ENCODE measurements around the gene CRYBG2.

Gene CRYBG2

GRCh38 chr1:26291939-26292338, 62.0 kb downstream of the CRYBG2 start:
- no peak for DNase-seq (ENCODE audit: low spot score)

- no peak for DNase-seq (ENCODE audit: low spot score)
These were observed 62.5 kb downstream of the CRYBG2 start for GRCh38 chr1:26291433-26291832.

- DNase-seq (ENCODE audit: low spot score): no peak
These were observed 63.1 kb downstream of the CRYBG2 start for GRCh38 chr1:26290882-26291261.

- DNase-seq (ENCODE audit: low spot score): no peak
These were observed 63.6 kb downstream of the CRYBG2 start for GRCh38 chr1:26290122-26290881.

GRCh38 chr1:26289158-26290059, 64.5 kb downstream of the CRYBG2 start:
- DNase-seq (ENCODE audit: low spot score): peak; percentile 65

GRCh38 chr1:26288311-26288941, 65.5 kb downstream of the CRYBG2 start:
- DNase-seq (ENCODE audit: low spot score): no peak

- no peak for DNase-seq (ENCODE audit: low spot score)
These were observed 66.1 kb downstream of the CRYBG2 start for GRCh38 chr1:26287811-26288210.

- DNase-seq (ENCODE audit: low spot score): no peak
These were observed 66.8 kb downstream of the CRYBG2 start for GRCh38 chr1:26287033-26287711.

- no peak for DNase-seq (ENCODE audit: low spot score)
These were observed 67.9 kb downstream of the CRYBG2 start for GRCh38 chr1:26286064-26286416.

GRCh38 chr1:26285366-26286063, 68.4 kb downstream of the CRYBG2 start:
- no peak for DNase-seq (ENCODE audit: low spot score)

- DNase-seq (ENCODE audit: low spot score): no peak
These were observed 69.2 kb downstream of the CRYBG2 start for GRCh38 chr1:26284597-26285347.

GRCh38 chr1:26283871-26284596, 69.9 kb downstream of the CRYBG2 start:
- no peak for DNase-seq (ENCODE audit: low spot score)

- no peak for DNase-seq (ENCODE audit: low spot score)
These were observed 70.6 kb downstream of the CRYBG2 start for GRCh38 chr1:26283279-26283853.

- DNase-seq (ENCODE audit: low spot score): no peak
These were observed 71.5 kb downstream of the CRYBG2 start for GRCh38 chr1:26282401-26282918.

GRCh38 chr1:26281971-26282370, 72.0 kb downstream of the CRYBG2 start:
- DNase-seq (ENCODE audit: low spot score): no peak

- DNase-seq (ENCODE audit: low spot score): no peak
These were observed 72.6 kb downstream of the CRYBG2 start for GRCh38 chr1:26281091-26281958.

GRCh38 chr1:26280333-26281042, 73.4 kb downstream of the CRYBG2 start:
- DNase-seq (ENCODE audit: low spot score): no peak

Data from pons (tissue), 1 donor.